Stimulated activated CD8-positive, alpha-beta memory T cell treated with anti-CD3 and anti-CD28 coated beads, Interleukin-12 subunit alpha, Interleukin-12 subunit beta, amount 100 ng/mL, for 4 hours (primary cell): ENCODE measurements around the gene PRPS1.
"Not testable (repeated sequence)": the region's sequence is repeated elsewhere in the genome, so short reads cannot be mapped to it uniquely, and the experiment has no call there.

Source experiments
- DNase-seq: peaks from one replicate; pipeline ENCODE4 v3.0.0-alpha.2; 2020; ENCODE audit warnings: low read depth

PRPS1 gene

DNA sequence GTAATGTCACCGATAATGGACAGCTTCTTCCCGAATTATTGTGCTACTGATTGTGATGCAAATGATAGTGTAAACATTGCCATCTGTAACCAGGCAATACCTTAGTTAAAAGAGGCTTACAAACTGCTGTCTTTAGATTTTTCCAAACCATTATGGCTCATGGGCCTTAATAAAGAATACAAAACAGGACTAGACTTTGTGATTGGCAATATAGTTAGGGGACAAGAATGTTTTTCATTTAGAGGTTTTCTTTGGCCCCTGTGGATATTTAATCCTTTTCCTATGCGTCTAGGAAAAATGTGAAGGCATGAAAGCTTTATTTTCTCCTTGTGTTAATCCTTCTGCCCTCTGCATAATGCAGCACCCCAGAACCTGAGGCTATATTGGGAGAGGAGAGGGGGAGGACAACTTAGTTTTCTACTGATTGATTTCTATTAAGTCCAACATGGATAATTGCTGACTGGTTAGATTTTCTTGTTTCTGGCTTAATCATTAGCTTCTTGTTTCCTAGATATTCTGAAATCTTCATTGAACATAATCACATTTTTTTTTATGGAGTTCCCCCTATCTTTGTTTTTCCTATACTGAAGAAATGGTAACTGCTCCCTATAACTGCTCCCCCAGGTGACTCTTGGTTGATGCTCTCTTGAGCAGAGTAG lies 1.9 kb downstream of the PRPS1 start:
- no peak for DNase-seq

DNA sequence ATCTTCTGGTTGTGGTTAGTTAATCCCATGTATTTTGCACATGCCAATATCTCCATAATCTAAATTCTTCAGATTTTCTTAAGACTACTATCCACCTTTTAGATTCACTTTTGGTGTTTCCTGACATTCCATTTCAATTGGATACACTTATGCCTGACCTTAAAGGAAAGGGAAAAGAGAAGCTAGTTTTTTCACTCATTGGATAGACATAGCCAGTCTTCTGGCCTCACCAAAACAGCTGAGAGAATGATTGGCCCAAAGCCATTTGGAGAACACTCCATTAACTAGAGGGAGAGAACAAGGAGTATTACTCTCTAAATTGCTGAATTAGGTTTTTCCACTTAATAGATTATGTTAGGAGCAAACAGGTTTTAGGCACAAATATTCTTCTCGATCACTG lies 4.0 kb downstream of the PRPS1 start:
- DNase-seq, result no peak

DNA sequence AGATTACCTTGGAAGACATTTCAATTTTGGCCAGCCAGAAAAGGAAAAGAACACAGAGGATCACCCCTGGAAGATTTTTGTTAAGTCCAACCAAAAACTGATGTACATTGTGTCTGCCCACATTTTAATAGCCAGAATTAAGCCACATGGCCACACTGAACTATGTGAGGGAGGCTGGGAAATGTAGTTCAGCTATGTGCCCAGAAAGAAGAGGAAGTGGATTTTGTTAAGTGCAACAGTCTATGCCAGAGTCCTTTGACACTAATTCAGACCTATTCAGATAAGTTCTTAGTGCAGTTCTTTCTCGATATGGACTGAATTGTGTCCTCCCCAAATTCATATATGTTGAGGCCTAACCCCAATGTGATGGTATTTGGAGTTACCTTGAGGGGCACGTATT lies 18.4 kb downstream of the PRPS1 start:
- DNase-seq, result no peak

DNA sequence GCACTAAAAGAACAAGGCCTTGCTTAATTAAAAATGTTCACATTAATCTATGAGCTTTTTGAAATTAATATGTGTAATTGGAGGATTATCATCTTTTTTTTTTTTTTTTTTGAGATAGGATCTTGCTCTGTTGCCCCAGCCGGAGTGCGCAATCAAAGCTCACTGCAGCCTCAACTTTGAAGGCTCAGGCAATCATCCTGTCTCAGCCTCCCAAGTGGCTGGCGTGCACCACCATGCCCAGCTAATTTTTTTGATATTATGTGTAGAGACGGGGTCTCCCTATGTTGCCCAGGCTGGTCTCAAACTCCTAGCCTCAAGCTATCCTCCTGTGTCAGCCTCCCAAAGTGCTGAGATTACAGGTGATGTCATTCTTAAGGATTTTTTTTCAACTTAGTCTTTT lies 20.0 kb downstream of the PRPS1 start:
- no peak for DNase-seq

DNA sequence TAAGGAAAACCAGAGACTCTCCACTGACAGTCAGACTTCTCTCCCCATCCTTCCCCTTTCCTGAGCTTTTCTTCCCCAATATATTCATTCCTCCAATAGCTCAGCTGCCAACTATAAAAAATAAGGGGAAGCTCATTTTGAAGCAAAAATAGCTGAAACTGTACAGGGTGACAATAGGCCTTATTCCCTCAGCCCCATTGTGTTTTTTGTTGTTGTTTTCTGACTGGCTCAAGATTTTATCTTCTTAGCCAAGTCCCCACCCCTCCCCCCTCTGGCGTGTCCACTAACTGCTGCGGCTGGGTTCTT lies 26.2 kb downstream of the PRPS1 start:
- no peak for DNase-seq

DNA sequence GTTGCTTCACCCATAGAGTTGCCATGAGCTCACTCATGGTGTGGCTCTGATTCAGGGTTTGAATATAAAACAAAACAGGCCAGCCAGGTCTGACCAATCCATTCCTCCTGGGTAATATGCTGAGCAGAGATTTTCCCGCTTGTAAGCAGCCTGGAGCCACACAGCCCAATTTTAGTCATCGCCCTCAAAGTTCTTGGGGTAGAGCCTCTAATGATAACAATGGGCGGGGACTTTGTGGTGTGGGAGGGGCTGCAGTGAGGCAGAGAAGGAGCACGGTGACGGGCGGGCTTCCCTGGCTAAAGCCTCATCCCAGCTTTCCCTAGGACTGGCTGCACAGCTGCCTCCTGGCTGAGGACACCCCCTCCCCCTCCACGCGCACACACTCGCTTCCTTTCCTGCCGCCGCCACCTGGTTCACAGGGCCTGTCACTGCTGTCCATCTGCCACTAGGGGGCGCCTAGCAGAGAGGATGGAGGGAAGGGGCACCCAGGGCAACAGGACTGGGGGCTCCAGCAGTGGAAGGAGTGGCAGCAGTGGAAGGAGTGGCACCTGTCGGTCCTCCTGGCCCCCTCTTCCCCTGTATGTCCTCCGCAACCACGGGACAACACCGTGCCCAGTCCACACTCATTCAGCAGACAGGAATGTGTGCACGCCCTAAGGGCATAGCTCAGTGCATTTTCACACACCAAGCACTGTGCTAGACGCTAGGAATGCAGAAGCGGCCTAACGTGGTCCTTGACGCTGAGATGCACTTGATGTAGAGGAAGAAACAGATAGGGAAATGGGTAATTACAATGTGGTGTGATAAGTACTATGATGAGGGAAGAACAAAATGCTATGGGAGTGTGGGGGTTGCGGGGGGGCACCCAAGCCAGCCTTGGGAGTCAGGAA lies 26.8 kb downstream of the PRPS1 start:
- peak; percentile 31 for DNase-seq

DNA sequence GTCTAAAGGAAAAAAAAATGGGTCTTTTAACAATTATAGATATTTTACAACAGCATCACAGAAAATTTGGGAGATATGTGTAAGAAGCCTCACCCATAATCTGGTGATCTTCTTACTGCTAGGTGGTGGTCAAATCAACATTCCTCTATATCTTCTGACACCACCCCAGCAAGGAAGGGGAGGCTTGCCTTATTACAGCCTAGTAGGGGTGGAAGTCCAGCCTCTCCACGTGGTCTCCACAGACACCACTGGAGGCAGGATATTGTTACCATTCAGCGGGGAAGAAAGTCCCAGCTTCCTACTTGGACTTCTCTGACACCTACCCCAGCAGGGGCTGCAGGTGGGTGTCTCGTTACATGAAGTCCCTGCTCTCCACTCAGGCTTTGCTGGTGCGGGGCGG lies 28.7 kb downstream of the PRPS1 start:
- no peak for DNase-seq

DNA sequence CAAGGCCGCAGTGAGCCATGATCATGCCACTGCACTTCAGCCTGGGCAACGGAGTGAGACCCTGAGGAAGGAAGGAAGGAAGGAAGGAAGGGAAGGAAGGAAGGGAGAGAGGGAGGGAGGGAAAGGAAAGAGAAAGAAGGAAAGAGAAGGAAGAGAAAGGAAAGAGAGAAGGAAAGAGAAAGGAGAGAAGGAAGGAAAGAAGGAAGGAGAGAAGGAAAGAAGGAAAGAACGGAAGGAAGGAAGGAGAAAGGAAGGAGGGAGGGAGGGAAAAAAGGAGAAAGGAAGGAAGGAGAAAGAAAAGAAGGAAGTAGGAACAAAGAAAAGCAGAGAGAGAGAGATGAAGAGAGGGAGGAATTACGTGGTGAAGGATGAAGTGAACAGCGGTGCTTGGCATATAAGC lies 30.4 kb downstream of the PRPS1 start:
- no peak for DNase-seq

DNA sequence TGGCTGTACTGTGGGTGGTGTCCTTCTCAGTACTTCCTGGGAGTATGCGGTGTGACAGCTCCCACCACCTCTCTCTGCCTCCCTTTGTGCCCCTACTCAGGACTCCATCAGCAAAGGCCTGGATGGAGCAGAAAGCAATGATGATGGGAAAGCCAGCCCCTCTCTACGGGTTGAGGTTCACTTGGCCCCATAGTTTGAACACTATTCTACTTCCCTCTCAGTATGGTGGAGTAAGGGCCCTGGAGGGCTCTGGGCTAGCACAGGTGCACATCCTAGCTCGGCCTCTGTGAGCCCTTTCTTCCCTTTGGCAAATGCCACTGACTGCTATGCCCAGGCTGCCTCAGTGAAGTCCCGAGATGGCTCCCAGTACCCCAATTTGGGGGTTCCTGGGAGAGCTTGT lies 31.0 kb downstream of the PRPS1 start:
- no peak for DNase-seq

DNA sequence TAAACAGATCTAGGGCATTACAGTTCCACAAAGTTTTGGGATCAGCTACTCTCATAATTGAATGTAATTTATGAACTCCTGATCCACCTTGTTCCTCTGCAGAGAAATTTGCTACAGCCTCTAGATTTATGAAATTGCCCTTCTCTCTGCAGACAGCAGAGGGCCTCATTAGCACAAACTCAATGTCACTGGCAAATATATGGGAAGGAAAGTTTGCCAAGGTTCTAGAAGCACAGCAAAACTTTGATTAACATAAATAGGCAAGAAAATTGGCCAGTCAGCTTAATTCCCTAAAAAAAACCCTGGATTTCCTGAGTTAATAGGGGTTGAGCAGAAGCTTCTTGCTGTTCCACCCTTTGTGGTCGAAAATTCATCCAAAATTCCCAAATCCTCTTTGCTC lies 31.5 kb downstream of the PRPS1 start:
- DNase-seq, result no peak

DNA sequence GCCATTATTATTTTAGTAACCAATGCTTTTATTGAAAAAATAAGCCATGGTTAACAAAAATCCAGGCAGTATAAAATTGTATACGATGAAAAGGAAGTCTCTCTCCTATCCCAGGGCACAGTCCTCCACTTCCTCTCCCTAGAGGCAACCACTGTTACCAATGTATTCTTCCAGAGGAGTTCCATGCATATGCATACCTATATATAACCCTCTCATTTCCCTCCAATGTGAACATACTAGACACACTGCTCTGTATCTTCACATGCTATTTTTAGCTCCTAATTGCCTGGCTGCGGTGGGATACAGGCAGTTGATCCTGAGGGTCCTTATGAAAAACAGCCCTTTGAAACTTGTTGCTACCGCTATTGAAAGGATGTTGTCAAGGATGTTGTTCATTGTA lies 33.8 kb downstream of the PRPS1 start:
- no peak for DNase-seq

DNA sequence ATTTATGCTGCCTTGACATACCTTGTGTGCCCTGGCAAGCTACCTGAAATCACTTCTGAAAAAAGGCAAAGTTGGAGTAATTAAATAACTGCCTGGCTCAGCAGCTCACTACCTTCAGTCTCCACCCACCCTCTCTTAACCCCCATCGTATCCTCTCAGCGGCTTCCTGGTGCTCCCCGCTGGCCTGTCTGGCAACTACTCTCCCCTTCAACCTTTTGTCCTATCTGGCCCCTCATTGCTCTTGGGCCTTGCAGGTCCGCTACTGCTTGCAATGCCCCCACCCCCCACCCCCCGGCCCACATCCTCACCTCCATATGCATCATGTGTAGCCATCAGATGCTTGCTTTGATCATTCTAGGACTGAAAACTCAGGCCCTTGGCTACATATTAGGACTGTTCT lies 34.5 kb downstream of the PRPS1 start:
- no peak for DNase-seq

DNA sequence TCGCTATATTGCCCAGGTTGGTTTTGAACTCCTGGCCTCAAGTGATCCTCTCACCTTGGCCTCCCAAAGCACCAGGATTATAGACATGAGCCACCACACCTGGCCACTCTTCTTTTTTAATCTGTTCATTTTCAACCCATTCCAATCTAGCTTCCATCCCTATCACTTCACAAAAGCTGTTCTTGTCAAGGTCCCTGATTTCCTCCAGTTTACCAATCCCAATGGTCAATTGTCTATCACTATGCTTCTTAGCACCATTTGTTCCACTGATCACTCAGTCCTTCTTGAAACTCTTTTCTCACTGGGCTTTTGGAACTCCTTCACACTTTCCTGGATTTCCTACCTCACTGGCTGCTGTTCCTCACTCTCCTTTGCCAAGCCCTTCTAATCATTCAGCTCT lies 38.6 kb downstream of the PRPS1 start:
- no peak for DNase-seq

DNA sequence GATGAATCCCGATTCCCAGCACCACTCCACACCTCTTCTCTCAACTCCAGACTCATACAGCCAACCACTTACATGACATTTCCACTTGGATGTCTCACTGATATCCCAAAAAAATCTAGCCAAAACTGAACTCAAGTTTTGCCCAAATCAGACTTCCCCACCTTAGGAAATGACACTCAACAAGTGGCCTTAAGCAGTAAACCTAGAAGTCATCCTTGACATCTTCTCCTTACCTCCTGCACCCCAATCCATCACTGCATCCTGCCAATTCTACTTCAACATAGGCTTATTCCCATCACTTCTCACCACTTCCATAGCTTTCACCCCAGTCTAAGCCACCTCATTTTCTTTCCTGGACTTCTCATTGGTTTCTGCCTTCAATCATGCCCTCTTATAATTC lies 39.1 kb downstream of the PRPS1 start:
- no peak for DNase-seq

DNA sequence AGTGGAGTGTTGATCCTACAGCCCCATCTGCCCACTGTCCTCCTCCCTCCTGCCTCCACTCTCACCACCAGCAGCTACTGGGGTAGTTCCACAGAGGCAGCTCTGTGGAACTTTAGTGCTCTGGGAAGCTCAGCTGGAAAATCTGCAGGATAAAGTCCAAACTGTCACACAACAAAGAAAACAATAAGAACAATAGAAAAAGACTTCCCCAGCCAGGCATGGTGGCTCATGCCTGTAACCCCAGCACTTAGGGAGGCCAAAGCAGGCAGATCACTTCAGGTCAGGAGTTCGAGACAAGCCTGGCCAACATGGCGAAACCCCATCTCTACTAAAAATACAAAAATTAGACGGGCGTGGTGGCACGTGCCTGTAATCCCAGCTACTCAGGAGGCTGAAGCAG lies 40.4 kb downstream of the PRPS1 start:
- DNase-seq, result not testable (repeated sequence)

DNA sequence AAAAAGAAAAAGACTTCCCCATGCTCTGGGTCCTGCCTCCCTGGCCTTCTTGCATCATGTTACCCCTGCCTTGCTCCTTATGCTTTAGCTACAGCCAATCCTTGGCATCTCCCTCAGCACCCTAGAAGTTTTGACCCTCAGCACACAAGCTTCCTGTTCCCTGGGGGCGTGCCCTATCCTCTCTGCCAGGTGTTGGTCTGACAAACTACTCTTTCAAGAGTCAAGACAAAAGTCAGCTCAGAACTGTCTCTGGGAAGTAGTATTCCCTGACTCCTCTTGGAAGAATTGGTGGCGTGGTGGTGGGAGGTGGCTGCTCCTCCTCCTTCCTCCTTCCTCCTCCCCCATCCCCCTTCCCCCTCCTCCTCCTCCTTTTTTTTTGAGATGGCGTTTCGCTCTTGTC lies 41.0 kb downstream of the PRPS1 start:
- no peak for DNase-seq

DNA sequence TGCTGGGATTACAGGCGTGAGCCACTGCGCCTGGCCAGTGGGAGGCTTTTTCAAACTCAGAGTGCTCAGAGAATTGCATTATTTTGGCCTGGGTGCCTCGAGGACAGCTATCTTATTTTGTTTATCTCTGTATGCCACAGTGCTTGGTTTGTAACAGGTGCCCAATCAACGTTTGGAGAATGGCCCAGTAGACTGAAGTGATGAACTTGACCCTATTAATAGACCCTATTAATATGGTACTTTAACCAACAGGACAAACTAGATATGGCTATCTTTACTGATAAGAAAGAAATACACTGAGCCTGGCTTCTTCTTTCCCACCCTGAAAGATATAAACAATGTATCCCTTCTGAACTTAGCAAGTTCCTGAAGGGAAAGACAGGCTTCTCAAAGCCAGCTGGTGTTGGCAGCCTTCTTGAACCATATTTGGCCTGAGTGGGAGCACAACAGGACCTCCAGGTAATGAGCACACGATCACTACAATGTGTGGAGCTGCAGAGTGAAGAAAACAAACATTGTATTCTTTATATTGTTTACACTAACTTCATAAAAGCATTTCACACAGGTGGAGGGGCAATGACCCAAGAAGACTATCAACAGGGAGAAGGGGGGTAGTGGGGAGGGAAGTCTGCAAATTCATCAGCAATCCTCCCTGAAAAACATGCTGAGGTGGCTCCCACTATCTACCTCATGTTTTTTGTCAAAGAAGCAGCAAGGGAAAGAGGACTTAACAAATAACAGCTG lies 41.7 kb downstream of the PRPS1 start:
- DNase-seq, result no peak

DNA sequence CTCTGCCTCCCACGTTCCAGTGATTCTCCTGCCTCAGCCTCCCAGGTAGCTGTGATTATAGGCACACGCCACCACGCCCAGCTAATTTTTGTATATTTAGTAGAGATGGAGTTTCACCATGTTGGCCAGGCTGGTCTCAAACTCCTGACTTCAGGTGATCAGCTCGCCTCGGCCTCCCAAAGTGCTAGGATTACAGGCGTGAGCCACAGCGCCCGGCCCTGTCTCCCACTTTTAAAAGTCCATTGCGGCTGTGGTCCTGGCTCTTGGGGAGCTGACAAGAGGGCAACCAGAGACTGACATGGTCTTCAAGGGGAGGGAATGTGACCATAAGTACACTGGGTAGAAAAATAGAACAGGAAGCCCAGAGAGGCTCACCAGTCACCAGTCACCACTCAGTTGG lies 42.9 kb downstream of the PRPS1 start:
- not testable (repeated sequence) for DNase-seq

DNA sequence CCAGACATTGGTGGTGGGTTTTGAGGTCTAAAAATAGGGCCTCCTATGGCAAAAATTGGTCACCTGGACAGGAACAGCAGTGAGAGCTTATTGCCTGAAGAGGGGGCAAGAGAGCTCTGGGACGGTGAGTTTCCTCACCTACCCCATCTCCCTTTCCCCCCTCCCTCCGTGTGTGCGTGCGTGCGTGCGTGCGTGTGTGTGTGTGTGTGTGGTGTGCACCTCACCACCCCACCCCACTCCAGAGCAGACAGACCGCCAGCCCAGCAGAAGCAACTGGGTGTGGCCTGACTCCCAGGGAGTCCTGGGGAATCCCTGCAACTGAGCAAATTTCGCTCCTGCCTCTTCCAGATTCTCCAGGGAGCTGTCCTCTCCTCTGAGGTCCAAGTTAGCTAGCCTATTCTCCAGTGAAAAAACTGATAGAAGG lies 44.7 kb downstream of the PRPS1 start:
- peak; percentile 48 for DNase-seq

DNA sequence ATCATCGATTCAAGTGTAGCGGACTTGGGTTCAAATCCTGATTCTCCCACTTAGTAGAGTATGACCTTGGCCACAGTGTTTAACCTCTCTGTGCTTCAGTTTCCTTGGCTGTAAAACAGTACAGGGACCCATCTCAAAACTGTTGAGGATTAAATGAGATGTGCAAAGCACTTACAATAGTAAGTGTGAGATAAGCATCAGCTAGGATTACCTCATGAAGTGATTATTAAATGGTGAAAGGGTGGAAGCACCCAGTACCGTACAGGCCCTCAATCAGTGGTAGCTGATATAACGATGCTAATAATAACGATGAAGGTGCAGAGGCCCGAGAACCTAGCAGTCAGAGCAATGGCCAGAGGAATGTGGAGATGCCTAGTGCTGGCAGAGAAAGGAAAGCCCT lies 45.1 kb downstream of the PRPS1 start:
- no peak for DNase-seq

DNA sequence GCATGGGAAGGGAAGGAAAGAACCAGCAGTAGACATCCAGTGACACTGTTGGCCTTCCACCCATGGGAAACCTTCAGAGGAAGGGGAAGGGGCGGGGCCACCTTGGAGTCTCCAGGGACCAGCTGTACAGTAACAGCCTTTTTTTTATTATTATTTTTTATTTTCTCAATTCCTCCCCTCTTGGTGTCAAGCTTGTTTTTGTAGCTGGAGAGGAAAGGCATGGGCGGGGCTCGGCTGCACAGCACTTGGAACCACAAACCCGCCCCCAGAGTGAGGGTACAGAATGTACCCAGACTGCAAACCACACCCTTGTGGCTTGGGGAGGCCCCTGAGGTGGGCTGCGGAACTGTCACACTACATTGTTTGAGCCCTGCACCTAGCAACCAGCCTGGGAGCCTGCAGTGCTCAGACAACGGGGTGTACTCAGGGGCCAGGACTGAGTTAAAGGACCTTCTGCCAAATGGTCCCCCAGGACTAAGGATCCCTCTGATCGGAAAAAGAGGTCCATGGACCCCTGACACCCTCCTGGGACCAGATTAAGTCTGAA lies 45.7 kb downstream of the PRPS1 start:
- DNase-seq, result peak; percentile 84

DNA sequence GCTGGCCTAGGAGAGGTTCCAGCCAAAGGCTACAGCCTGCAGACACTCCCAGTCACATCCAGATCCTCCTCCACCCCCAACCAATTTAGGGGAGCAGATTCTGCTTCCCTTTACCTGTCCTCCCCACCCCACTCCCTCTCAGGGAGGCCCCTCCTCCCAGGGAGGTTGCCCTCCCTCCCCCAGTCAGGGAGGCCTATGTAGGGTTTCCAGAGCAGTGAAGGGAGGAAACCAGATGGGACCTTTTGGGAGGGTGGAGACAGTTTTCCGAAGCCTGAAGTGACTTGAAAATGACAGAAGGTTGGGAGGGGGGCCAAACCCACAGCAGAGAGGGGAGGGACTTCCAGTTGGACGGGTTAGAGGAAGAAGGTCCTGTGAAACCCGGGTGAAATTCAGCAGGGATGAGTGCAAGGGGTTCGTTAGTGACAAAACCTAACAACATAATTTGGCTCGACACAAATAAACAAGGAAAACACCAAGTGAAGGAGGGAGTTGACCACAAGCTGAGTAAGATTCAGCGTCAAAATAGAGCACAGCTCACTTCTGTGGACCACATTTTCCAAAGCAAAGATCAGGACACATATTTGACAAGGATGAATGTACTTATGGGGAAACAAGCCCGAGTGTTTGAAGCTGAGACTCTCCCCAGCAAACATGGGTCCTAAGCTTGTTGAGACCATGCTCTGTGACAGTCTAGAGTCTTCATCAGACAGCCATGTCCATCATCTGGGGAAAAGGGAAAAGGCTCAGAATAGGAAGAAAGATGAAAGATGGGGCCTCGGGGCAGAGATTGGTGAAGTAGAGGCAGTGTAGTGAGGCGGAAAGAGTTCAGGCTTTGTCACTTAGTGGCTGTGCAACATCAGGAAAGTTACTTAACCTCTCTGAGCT lies 46.4 kb downstream of the PRPS1 start:
- DNase-seq, result no peak
